Natural killer cell (primary cell): ENCODE data around the gene RNF213. TPM values are rescaled to one million over a fixed set of nuclear protein-coding genes. Genes with fewer than 3 reads are reported as not detected.
A peak's percentile ranks its signal among the peaks of the same experiment; 100 is the strongest.

ENCODE experiments used
- ATAC-seq, 3 donors: fragments of 150-1000 bp in 2 of 3; fragments of 200-7000 bp in 1 of 3; cut with Tn5 transposase; 1 replicate in 1 of 3; 2 replicates in 2 of 3; pipeline ENCODE4 v1.10.0; 2021; ENCODE audit warnings: mild to moderate bottlenecking in 2 of 3, moderate library complexity in 2 of 3
- DNase-seq, 2 donors: peaks; one replicate each; pipeline versions ENCODE4 v3.0.0 to v3.0.0-alpha.2; 2013 to 2021; ENCODE audit warnings: mixed read lengths in 1 of 2
- H3K27ac ChIP-seq: one replicate; pipeline ENCODE4 v1.5.1; 2013; ENCODE audit warnings: mild to moderate bottlenecking, low read length
- H3K27me3 ChIP-seq: one replicate; pipeline ENCODE4 v1.6.1; 2013; ENCODE audit warnings: low read length; ENCODE audit not compliant: control insufficient read depth, insufficient read depth
- H3K36me3 ChIP-seq: one replicate; pipeline ENCODE4 v1.6.1; 2013; ENCODE audit warnings: low read length; ENCODE audit not compliant: control insufficient read depth, insufficient read depth
- H3K4me1 ChIP-seq: one replicate; pipeline ENCODE4 v1.6.1; 2013; ENCODE audit warnings: low read length; ENCODE audit not compliant: control insufficient read depth, insufficient read depth
- H3K4me3 ChIP-seq: one replicate; pipeline ENCODE4 v1.5.1; 2013; ENCODE audit warnings: low read length
- H3K9me3 ChIP-seq: one replicate; pipeline ENCODE4 v1.6.1; 2013; ENCODE audit warnings: low read length; ENCODE audit not compliant: control insufficient read depth, insufficient read depth
- H3K27ac Mint-ChIP-seq, 2 donors: one replicate each; pipeline ENCODE4 v1.8.0; 2022; ENCODE audit warnings: mild to moderate bottlenecking in 2 of 2, mixed read lengths in 2 of 2, moderate library complexity in 1 of 2
- H3K27me3 Mint-ChIP-seq, 2 donors: one replicate each; pipeline ENCODE4 v1.8.0; 2022; ENCODE audit warnings: low read depth in 2 of 2, mixed read lengths in 2 of 2
- H3K36me3 Mint-ChIP-seq: one replicate; pipeline ENCODE4 v1.8.0; 2022; ENCODE audit warnings: mixed read lengths
- H3K4me1 Mint-ChIP-seq, 2 donors: one replicate each; pipeline ENCODE4 v1.8.0; 2022; ENCODE audit warnings: mixed read lengths in 2 of 2
- H3K4me3 Mint-ChIP-seq: one replicate; pipeline ENCODE4 v1.8.0; 2022; ENCODE audit warnings: mild to moderate bottlenecking, moderate library complexity, mixed read lengths
- H3K9me3 Mint-ChIP-seq, 2 donors: one replicate each; pipeline ENCODE4 v1.8.0; 2022; ENCODE audit warnings: mixed read lengths in 2 of 2
- CTCF ChIP-seq: fragments of 200-600 bp; IDR thresholded peaks from one replicate; pipeline ENCODE4 v1.8.0; 2022; ENCODE audit warnings: antibody characterized with exemption
- WGBS: methylation state at CpG from one replicate; pipeline ENCODE4 v1.1.7; 2013; ENCODE audit warnings: missing lambda C conversion rate; ENCODE audit not compliant: insufficient coverage; 5-methylcytosine and 5-hydroxymethylcytosine counted together
- intact Hi-C: fragments of 100-400 bp; cut with micrococcal nuclease; formaldehyde crosslinking; loops from one replicate; pipeline ENCODE4 v1.14.2; 2022
- total RNA-seq, 4 donors: library from RNA; stranded (reverse); fragments of 120-200 nt in 1 of 4; gene quantifications; one replicate each; pipeline versions ENCODE4 v1.2.3 to v1.2.4, GENCODE V29; 2013 to 2022

Gene RNF213
- total RNA-seq, 3 donors from 2014 or later (not counting 1 experiment from before 2014, with no cell fraction given), result 929 to 1,120 (median 1,060) TPM

- Mint-ChIP-seq H3K27ac (peak overlapping the region in 1 of 2 donors; percentile 78), H3K36me3 (no peaks in the 10 kb centered on the region), H3K4me1 (peaks cover 16 to 38% of the 10 kb centered on the region in 2 donors), H3K27me3 (peaks cover 0 to 4% of the 10 kb centered on the region in 2 donors), H3K9me3 (no peaks in the 10 kb centered on the region), H3K4me3 (no peak overlapping the region)
- intact Hi-C loops, result no loop called here
- no peak for DNase-seq
- Histone ChIP-seq H3K27me3 (no peaks in the 10 kb centered on the region), H3K36me3 (no peaks in the 10 kb centered on the region), H3K9me3 (no peaks in the 10 kb centered on the region), H3K27ac (no peak overlapping the region), H3K4me1 (peaks cover 22% of the 10 kb centered on the region), H3K4me3 (no peak overlapping the region)
- ATAC-seq, result no peak
- WGBS, result 97% methylated on average over 11 of the region's 11 CpGs
- TF ChIP-seq CTCF, result no peak
These were observed 157.9 kb downstream of the RNF213 start for GRCh38 chr17:80418589-80418988.

GRCh38 chr17:80419255-80419654 is 158.6 kb downstream of the RNF213 start:
- no peak overlapping the region for H3K4me3 ChIP-seq
- H3K9me3 ChIP-seq, result no peaks in the 10 kb centered on the region
- TF ChIP-seq CTCF, result no peak
- Mint-ChIP-seq H3K36me3 (no peaks in the 10 kb centered on the region), H3K4me1 (peaks cover 20 to 41% of the 10 kb centered on the region in 2 donors), H3K27me3 (no peaks in the 10 kb centered on the region), H3K4me3 (no peak overlapping the region), H3K27ac (peak overlapping the region in 1 of 2 donors; percentile 16), H3K9me3 (no peaks in the 10 kb centered on the region)
- no peaks in the 10 kb centered on the region for H3K36me3 ChIP-seq
- no peaks in the 10 kb centered on the region for H3K27me3 ChIP-seq
- intact Hi-C loops, result no loop called here
- no peak for ATAC-seq
- peaks cover 26% of the 10 kb centered on the region for H3K4me1 ChIP-seq
- no peak overlapping the region for H3K27ac ChIP-seq
- no peak for DNase-seq
- 95% methylated on average over 11 of the region's 11 CpGs for WGBS

- peaks cover 14 to 30% of the 10 kb centered on the region in 2 donors for H3K4me1 Mint-ChIP-seq
- Histone ChIP-seq H3K36me3 (no peaks in the 10 kb centered on the region), H3K4me1 (peaks cover 32% of the 10 kb centered on the region), H3K4me3 (no peak overlapping the region), H3K27ac (no peak overlapping the region), H3K27me3 (no peaks in the 10 kb centered on the region), H3K9me3 (no peaks in the 10 kb centered on the region)
- whole genome bisulfite sequencing, result 89% methylated on average over 15 of the region's 20 CpGs
- no peaks in the 10 kb centered on the region for H3K36me3 Mint-ChIP-seq
- no peak for DNase-seq
- no peaks in the 10 kb centered on the region for H3K9me3 Mint-ChIP-seq
- H3K27me3 Mint-ChIP-seq, result no peaks in the 10 kb centered on the region
- ATAC-seq, result no peak
- no peak for TF ChIP-seq CTCF
- intact Hi-C loops, result loop anchor here (10.0 kb wide), 1 partner anchor 683 kb away; no protein-coding TSS in a partner anchor
- H3K27ac Mint-ChIP-seq, result no peak overlapping the region
- H3K4me3 Mint-ChIP-seq, result no peak overlapping the region
These were observed 160.9 kb downstream of the RNF213 start for GRCh38 chr17:80421381-80422090.

- Histone ChIP-seq H3K27me3 (no peaks in the 10 kb centered on the region), H3K27ac (no peak overlapping the region), H3K4me1 (peaks cover 40% of the 10 kb centered on the region), H3K36me3 (no peaks in the 10 kb centered on the region), H3K9me3 (no peaks in the 10 kb centered on the region), H3K4me3 (no peak overlapping the region)
- no peak for ATAC-seq
- no peaks in the 10 kb centered on the region for H3K27me3 Mint-ChIP-seq
- H3K36me3 Mint-ChIP-seq, result no peaks in the 10 kb centered on the region
- peaks cover 14 to 30% of the 10 kb centered on the region in 2 donors for H3K4me1 Mint-ChIP-seq
- H3K27ac Mint-ChIP-seq, result no peak overlapping the region
- no peak for TF ChIP-seq CTCF
- no peak overlapping the region for H3K4me3 Mint-ChIP-seq
- WGBS, result 89% methylated on average over 18 of the region's 18 CpGs
- intact Hi-C loops, result loop anchor here (10.0 kb wide), 1 partner anchor 683 kb away; no protein-coding TSS in a partner anchor
- H3K9me3 Mint-ChIP-seq, result no peaks in the 10 kb centered on the region
- DNase-seq, result no peak
These were observed 161.6 kb downstream of the RNF213 start for GRCh38 chr17:80422276-80422675.
